Testis (tissue), 3 donors: Measurements from ENCODE around the gene ZNF581. TPM values are rescaled to one million over a fixed set of nuclear protein-coding genes. Genes with fewer than 3 reads are reported as not detected.

Experiments
- DNase-seq: peaks from one replicate; pipeline ENCODE4 v3.0.0-alpha.2; 2019
- H3K27ac ChIP-seq, 2 donors: fragments of 200-600 bp; sonication (generic); one replicate each; pipeline ENCODE4 v1.5.1; 2019
- H3K27me3 ChIP-seq: fragments of 200-600 bp; sonication (generic); one replicate; pipeline ENCODE4 v1.5.1; 2019
- H3K36me3 ChIP-seq: fragments of 200-600 bp; sonication (generic); one replicate; pipeline ENCODE4 v1.5.1; 2017; ENCODE audit warnings: low read depth; ENCODE audit errors: missing control alignments
- H3K4me1 ChIP-seq: fragments of 200-600 bp; sonication (generic); one replicate; pipeline ENCODE4 v1.5.1; 2019
- H3K4me3 ChIP-seq, 2 donors: fragments of 200-600 bp; sonication (generic); one replicate each; pipeline ENCODE4 v1.5.1; 2017 to 2019
- H3K9me3 ChIP-seq: fragments of 200-600 bp; sonication (generic); one replicate; pipeline ENCODE4 v1.5.1; 2017
- POLR2A ChIP-seq: fragments of 450-650 bp; IDR thresholded peaks from one replicate; pipeline ENCODE4 v1.6.1; 2017; ENCODE audit warnings: antibody characterized with exemption, mild to moderate bottlenecking, moderate library complexity
- WGBS, 2 donors: methylation state at CpG; one replicate each; pipeline ENCODE4 v1.1.5; 2018; 5-methylcytosine and 5-hydroxymethylcytosine counted together
- intact Hi-C: fragments of 100-400 bp; cut with DNase I; formaldehyde crosslinking; loops from one replicate; pipeline ENCODE4 v1.15.1; 2023; ENCODE audit warnings: low total_unique reads
- polyA plus RNA-seq: library from polyadenylated mRNA; stranded (reverse); fragments of 350-450 nt; fragmentation: Illumina TruSeq; extraction: RNeasy Lipid Tissue Mini Kit (QIAGEN cat#74804); gene quantifications from one replicate; pipeline ENCODE4 v1.2.3, GENCODE V29; 2014; ENCODE audit warnings: low read depth, low replicate concordance; ENCODE audit not compliant: insufficient read depth
- total RNA-seq, 2 donors: library from RNA; depleted of rRNA; stranded (reverse); fragments of >200 nt; gene quantifications; one replicate each; pipeline ENCODE4 v1.2.3, GENCODE V29; 2016
- TF ChIP-seq, protein P1 (sequence below), 3 experiments: fragments of 450-650 bp in 2 of 3; fragments of 200-600 bp in 1 of 3; sonication (generic) in 1 of 3; IDR thresholded peaks; one replicate each; pipeline ENCODE4 v1.5.1; 2016 to 2019; ENCODE audit warnings: antibody characterized with exemption in 3 of 3, mild to moderate bottlenecking in 2 of 3, moderate library complexity in 1 of 3

ZNF581 gene
- total and polyA plus RNA-seq, 3 donors from 2014 or later, result 17.3 to 31.2 (median 18.4) TPM

DNA sequence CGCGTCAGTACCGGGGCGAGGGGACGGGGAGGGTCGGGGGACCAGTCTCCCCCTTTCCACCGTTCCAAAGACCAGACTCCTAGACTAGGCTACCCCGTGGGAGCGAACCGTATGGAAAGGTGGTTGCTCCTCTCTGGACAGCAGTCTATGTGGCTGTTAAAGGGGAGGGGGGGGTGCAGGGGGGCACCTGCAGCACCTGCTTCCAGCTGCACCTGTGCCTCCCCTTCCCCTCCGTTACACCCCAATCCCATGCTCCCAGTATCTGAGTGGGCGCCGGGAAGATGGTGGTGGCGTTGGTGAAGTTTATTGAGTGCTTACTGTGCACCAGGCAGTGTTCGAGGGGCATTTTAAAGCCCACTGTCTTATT lies 42.8 kb upstream of the ZNF581 start:
- DNase-seq, result no peak
- peak overlapping the region; percentile 95 to 99 for H3K27ac ChIP-seq
- no peaks in the 10 kb centered on the region for H3K9me3 ChIP-seq
- no peaks in the 10 kb centered on the region for H3K27me3 ChIP-seq
- intact Hi-C loops, result loop anchor here (10.0 kb wide), 1 partner anchor 86 kb away; no protein-coding TSS in a partner anchor
- WGBS, 2 donors, result 3 to 7% methylated on average over 9 to 11 of the region's 15 CpGs
- no peaks in the 10 kb centered on the region for H3K36me3 ChIP-seq
- peak overlapping the region; percentile 69 to 88 for H3K4me3 ChIP-seq
- H3K4me1 ChIP-seq, result peaks cover 7% of the 10 kb centered on the region
- no peak for TF ChIP-seq POLR2A
- TF ChIP-seq, protein P1, sequence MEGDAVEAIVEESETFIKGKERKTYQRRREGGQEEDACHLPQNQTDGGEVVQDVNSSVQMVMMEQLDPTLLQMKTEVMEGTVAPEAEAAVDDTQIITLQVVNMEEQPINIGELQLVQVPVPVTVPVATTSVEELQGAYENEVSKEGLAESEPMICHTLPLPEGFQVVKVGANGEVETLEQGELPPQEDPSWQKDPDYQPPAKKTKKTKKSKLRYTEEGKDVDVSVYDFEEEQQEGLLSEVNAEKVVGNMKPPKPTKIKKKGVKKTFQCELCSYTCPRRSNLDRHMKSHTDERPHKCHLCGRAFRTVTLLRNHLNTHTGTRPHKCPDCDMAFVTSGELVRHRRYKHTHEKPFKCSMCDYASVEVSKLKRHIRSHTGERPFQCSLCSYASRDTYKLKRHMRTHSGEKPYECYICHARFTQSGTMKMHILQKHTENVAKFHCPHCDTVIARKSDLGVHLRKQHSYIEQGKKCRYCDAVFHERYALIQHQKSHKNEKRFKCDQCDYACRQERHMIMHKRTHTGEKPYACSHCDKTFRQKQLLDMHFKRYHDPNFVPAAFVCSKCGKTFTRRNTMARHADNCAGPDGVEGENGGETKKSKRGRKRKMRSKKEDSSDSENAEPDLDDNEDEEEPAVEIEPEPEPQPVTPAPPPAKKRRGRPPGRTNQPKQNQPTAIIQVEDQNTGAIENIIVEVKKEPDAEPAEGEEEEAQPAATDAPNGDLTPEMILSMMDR (IDR thresholded peaks at IDR 0.05), result no peak

DNA sequence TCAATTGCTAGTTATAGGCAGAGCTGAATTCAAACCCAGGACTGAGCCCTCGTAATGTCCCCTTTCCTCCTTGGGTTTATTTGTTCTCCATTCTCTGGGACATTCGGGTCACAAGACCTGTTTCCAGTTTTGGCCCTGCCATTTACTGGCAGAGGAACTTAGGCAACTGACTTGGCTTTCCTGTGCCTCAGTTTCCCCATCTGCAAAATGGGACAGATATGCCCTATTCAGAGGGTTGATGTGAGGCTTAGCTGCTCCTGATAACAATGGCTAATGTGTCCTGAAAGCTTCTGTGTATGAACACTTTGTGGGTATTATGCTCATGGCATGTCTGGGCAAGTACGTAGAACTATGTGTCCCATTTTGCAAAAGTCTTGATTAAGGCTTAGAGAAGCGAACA lies 42.4 kb upstream of the ZNF581 start:
- Histone ChIP-seq H3K4me1 (peaks cover 7% of the 10 kb centered on the region), H3K9me3 (no peaks in the 10 kb centered on the region), H3K27me3 (no peaks in the 10 kb centered on the region), H3K4me3 (peak overlapping the region in 1 of 2 donors; percentile 88), H3K27ac (peak overlapping the region; percentile 95 to 99), H3K36me3 (no peaks in the 10 kb centered on the region)
- no peak for DNase-seq
- intact Hi-C loops, result loop anchor here (10.0 kb wide), 1 partner anchor 86 kb away; no protein-coding TSS in a partner anchor
- 44 to 49% methylated on average over 4 of the region's 4 CpGs for WGBS, 2 donors
- TF ChIP-seq, protein P1 (IDR thresholded peaks at IDR 0.05), result no peak
- no peak for TF ChIP-seq POLR2A

DNA sequence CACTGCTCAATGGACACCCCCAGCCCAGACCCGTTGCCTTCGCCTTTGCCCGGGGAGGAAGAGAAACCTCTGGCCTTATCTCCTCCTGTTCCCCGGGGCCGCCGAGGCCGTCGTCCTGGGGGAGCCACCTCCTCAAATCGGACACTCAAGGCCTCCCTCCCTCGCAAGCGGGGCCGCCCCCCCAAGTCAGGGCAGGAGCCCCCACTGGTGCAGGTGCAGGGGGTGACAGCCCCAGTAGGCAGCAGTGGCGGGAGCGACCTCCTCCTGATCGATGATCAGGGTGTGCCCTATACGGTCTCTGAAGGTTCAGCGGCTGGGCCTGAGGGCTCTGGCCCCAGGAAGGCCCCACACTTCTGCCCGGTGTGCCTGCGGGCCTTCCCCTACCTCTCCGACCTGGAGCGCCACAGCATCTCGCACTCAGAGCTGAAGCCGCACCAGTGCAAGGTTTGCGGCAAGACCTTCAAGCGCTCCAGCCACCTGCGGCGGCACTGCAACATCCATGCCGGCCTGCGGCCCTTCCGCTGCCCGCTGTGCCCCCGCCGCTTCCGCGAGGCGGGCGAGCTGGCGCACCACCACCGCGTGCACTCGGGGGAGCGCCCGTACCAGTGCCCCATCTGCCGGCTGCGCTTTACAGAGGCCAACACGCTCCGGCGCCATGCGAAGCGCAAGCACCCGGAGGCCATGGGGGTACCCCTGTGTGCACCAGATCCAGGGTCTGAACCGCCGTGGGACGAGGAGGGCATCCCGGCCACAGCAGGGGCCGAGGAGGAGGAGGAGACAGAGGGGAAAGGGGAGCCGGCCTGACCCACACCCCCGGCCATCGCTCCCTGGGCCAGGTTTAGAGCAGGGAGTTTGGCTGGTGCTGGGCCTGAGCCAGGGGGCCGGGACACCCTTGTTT lies 41.1 kb upstream of the ZNF581 start:
- intact Hi-C loops, result loop anchor here (10.0 kb wide), 1 partner anchor 88 kb away; no protein-coding TSS in a partner anchor
- DNase-seq, result no peak
- Histone ChIP-seq H3K9me3 (no peaks in the 10 kb centered on the region), H3K27ac (no peak overlapping the region), H3K27me3 (no peaks in the 10 kb centered on the region), H3K4me1 (peaks cover 16% of the 10 kb centered on the region), H3K4me3 (no peak overlapping the region), H3K36me3 (no peaks in the 10 kb centered on the region)
- 72 to 100% methylated on average over 1 to 60 of the region's 60 CpGs for WGBS, 2 donors
- TF ChIP-seq, protein P1 (IDR thresholded peaks at IDR 0.05), result no peak
- no peak for TF ChIP-seq POLR2A

DNA sequence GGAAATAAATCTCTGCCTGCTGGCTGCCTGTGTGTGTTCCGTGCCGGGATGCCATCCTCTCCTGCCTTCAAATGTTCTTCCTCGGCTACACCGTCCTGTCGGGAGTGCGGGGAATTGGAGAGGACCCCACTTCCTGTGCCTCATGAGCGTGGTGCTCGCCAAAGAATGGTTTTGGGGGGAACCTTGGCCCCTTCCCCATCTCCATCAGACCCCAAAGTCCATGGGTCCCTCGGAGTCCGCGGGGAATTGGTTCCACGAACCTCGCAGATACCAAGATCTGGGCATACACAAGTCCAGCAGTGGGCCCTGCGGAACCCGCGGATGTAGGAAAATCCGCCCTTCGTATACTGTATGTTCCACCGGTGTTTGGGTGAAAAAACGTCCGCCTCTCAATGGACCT lies 40.3 kb upstream of the ZNF581 start:
- TF ChIP-seq POLR2A, result no peak
- TF ChIP-seq, protein P1 (IDR thresholded peaks at IDR 0.05), result no peak
- intact Hi-C loops, result loop anchor here (10.0 kb wide), 1 partner anchor 88 kb away; no protein-coding TSS in a partner anchor
- Histone ChIP-seq H3K27ac (no peak overlapping the region), H3K4me3 (no peak overlapping the region), H3K4me1 (peaks cover 16% of the 10 kb centered on the region), H3K27me3 (no peaks in the 10 kb centered on the region), H3K36me3 (no peaks in the 10 kb centered on the region), H3K9me3 (no peaks in the 10 kb centered on the region)
- WGBS, 2 donors, result 44 to 73% methylated on average over 13 to 21 of the region's 21 CpGs
- no peak for DNase-seq
